ENCODE data around the gene MAP3K3. TPM values are rescaled to one million over a fixed set of nuclear protein-coding genes. Genes with fewer than 3 reads are reported as not detected.

MAP3K3 gene
- total RNA-seq, 2 donors from 2014 or later = 13.4 to 15.5 TPM

GRCh38 chr17:63652106-63652505, 29.9 kb downstream of the MAP3K3 start:
- H3K4me3 ChIP-seq = no peak overlapping the region
- no peak for DNase-seq
- H3K27ac ChIP-seq = no peak overlapping the region
- no peak for TF ChIP-seq CTCF (IDR thresholded peaks at IDR 0.05)
- no peak overlapping the region for H3K9ac ChIP-seq (ENCODE audit: low read depth in 2 of 2, low read length in 2 of 2)
- no peaks in the 10 kb centered on the region for H3K27me3 ChIP-seq
- H3K36me3 ChIP-seq = no peaks in the 10 kb centered on the region
- H3K9me3 ChIP-seq = no peaks in the 10 kb centered on the region
- intact Hi-C loops (cut with DNase I) = no loop called here
- H3K4me1 ChIP-seq = no peaks in the 10 kb centered on the region

GRCh38 chr17:63653050-63653449, 30.8 kb downstream of the MAP3K3 start:
- H3K36me3 ChIP-seq = peaks cover 4% of the 10 kb centered on the region
- intact Hi-C loops (cut with DNase I) = no loop called here

GRCh38 chr17:63657786-63658185, 35.6 kb downstream of the MAP3K3 start:
- H3K27me3 ChIP-seq = no peaks in the 10 kb centered on the region
- no peak overlapping the region for H3K27ac ChIP-seq
- H3K4me1 ChIP-seq = no peaks in the 10 kb centered on the region
- DNase-seq = no peak
- no peak for TF ChIP-seq CTCF (IDR thresholded peaks at IDR 0.05)
- H3K9ac ChIP-seq (ENCODE audit: low read depth in 2 of 2, low read length in 2 of 2) = no peak overlapping the region
- intact Hi-C loops (cut with DNase I) = no loop called here
- no peak overlapping the region for H3K4me3 ChIP-seq
- H3K9me3 ChIP-seq = no peaks in the 10 kb centered on the region
- peaks cover 6% of the 10 kb centered on the region for H3K36me3 ChIP-seq

More at GRCh38 chr17:63653050-63653449, 30.8 kb downstream of the MAP3K3 start:
- no peak overlapping the region for H3K4me3 ChIP-seq
- no peak overlapping the region for H3K27ac ChIP-seq
- H3K27me3 ChIP-seq = no peaks in the 10 kb centered on the region
- H3K9me3 ChIP-seq = no peaks in the 10 kb centered on the region
- no peak overlapping the region for H3K9ac ChIP-seq (ENCODE audit: low read depth in 2 of 2, low read length in 2 of 2)
- H3K4me1 ChIP-seq = no peaks in the 10 kb centered on the region
- TF ChIP-seq CTCF (IDR thresholded peaks at IDR 0.05) = no peak
- no peak for DNase-seq

GRCh38 chr17:63658366-63658765, 36.1 kb downstream of the MAP3K3 start:
- DNase-seq = no peak
- no peaks in the 10 kb centered on the region for H3K4me1 ChIP-seq
- H3K4me3 ChIP-seq = no peak overlapping the region
- H3K36me3 ChIP-seq = peaks cover 6% of the 10 kb centered on the region
- intact Hi-C loops (cut with DNase I) = no loop called here
- H3K9ac ChIP-seq (ENCODE audit: low read depth in 2 of 2, low read length in 2 of 2) = no peak overlapping the region
- H3K27ac ChIP-seq = no peak overlapping the region
- no peak for TF ChIP-seq CTCF (IDR thresholded peaks at IDR 0.05)
- H3K9me3 ChIP-seq = no peaks in the 10 kb centered on the region
- H3K27me3 ChIP-seq = no peaks in the 10 kb centered on the region

- TF ChIP-seq CTCF (IDR thresholded peaks at IDR 0.05) = no peak
- DNase-seq = no peak
- intact Hi-C loops (cut with DNase I) = no loop called here
- Histone ChIP-seq H3K9me3 (no peaks in the 10 kb centered on the region), H3K27ac (no peak overlapping the region), H3K4me1 (no peaks in the 10 kb centered on the region), H3K36me3 (peaks cover 6% of the 10 kb centered on the region), H3K27me3 (no peaks in the 10 kb centered on the region), H3K4me3 (no peak overlapping the region), H3K9ac (ENCODE audit: low read depth in 2 of 2, low read length in 2 of 2) (no peak overlapping the region)
Measured at GRCh38 chr17:63659850-63660249, 37.6 kb downstream of the MAP3K3 start.

Data from colonic mucosa (tissue), 4 donors.